GM21717 (cell line): Measurements from ENCODE around the gene ZSCAN32.

Source experiments
- ATAC-seq: cut with Tn5 transposase; IDR thresholded peaks from one replicate; pipeline ENCODE4 v1.9.1; 2021; ENCODE audit warnings: mild to moderate bottlenecking, moderate library complexity; ENCODE audit not compliant: unreplicated experiment

ZSCAN32 gene

DNA sequence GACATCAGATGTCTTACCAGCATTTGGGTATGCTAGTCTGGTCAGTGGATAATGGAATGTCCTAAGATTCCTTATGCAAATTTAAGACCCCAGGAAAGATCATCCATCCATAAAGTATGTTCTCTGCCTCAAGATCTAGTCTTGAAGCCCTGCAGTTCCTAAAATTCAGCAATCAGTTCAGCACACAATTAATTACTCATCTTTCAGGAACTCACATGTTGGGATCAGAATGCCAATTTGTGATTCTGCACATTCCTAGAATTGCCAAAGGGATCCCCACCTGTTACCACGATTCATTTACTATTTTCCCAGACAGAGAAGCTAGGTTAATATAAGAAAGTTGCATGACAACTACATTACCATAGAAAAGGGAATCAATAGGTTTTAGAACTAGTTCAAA, 41.9 kb downstream of the ZSCAN32 start:
- no peak for ATAC-seq

GRCh38 chr16:3356118-3356517, 44.7 kb downstream of the ZSCAN32 start:
- no peak for ATAC-seq

DNA sequence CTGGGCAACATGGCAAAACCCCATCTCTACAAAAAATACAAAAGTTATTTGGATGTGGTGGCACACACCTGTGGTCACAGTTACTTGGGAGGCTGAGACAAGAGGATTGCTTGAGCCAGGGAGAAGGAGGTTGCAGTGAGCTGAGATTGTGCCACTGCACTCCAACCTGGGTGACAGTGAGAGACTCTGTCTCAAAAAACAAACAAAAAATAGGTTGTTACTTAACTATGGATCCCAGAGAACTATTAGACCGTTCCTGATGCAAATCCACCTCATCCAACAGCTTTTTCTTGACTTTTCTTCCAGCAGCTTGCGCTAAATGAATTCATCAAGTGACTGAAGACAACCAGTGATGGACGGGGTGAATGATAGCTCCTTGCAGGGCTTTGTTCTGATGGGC, 45.2 kb downstream of the ZSCAN32 start, which contains the start of gene OR2C1:
TSS of gene OR2C1 (plus strand) at position 301 of the 400 bp plus-strand sequence. CDS start at position 353, 52 bp downstream.
- no peak for ATAC-seq

DNA sequence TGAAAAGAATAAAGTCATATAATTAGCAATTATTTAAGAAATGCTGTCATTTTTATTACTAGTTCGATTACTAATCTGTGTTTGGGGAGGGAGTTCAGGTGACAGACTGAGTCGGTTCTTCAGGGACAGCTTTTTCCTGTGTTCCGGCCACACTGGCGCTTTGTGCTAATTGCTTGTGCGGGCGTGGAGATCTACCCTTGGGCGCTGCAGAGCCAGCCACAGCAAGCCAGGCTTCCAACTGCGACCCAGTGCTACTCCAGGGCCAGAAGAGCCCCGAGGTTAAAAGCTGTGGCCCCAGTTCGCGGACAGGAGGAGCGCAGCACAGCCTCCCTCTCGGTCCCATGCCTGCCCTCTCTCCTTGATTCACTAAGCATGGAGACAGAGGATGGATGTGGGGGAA, 51.6 kb downstream of the ZSCAN32 start:
- ATAC-seq, result no peak

GRCh38 chr16:3348547-3349167, 52.1 kb downstream of the ZSCAN32 start:
- ATAC-seq, result no peak

DNA sequence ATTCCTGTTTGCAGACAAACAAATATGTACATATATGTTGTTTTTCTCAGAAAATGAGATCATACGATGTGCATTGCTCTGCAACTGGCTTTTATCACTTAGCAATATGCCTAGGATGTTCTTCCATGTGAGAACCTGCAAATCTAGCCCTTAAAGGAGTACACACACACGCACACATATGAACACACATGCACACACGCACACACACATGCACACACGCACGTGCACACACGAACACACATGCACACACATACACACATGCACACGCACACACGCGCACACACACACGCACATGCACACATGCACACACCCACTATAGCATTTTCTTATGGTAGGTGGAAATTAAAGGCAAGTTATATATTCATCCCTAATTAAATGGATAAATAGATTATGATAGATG, 53.2 kb downstream of the ZSCAN32 start:
- ATAC-seq, result no peak

- ATAC-seq, result no peak
Observed at GRCh38 chr16:3346041-3346440, 54.8 kb downstream of the ZSCAN32 start.
